ENCODE data around the gene NEK6. TPM values are rescaled to one million over a fixed set of nuclear protein-coding genes. Genes with fewer than 3 reads are reported as not detected.

Gene NEK6
- total RNA-seq, 1 donor from 2014 or later: 137 TPM

DNA sequence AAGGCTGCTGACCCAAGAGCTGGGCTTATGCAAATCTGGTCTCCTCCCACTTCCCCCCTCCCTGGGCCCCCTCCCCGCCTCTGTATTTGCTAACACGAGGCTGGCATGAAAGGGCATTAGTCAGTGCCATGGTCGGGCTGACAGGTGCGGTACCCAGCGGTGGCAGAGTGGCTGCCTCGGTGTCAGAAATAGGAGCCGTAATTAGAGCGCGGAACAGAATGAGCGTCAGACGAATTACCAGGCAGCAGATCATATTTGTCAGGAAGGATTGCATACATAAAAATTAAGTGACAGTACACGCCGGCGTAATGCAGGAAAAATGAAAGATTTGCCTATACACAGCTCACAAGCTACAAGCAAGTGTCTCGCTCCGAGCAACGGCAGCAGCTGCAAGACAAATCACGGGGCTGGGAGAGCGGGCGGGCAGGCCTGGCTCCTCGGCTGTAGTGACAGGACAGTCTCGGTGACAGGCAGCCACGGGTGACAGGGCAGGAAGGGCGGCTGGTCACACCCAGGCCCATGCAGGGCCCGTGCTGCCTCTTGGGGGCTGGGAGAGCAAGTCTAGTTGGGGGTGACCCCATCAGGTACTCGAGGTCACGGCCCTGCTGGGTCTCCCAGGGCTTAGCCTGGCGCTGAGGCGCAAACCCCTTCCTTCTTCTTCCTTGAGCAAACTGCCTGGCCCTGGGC is 72.4 kb downstream of the NEK6 start:
- ATAC-seq (no peak), DNase-seq (no peak)
- intact Hi-C loops (cut with DNase I): no loop called here
- Histone ChIP-seq H3K36me3 (peaks cover 83% of the 10 kb centered on the region), H3K27ac (no peak overlapping the region), H3K9me3 (no peaks in the 10 kb centered on the region), H3K27me3 (no peaks in the 10 kb centered on the region), H3K4me1 (no peaks in the 10 kb centered on the region), H3K4me3 (no peak overlapping the region)
- no peak for TF ChIP-seq CTCF (IDR thresholded peaks at IDR 0.05)

DNA sequence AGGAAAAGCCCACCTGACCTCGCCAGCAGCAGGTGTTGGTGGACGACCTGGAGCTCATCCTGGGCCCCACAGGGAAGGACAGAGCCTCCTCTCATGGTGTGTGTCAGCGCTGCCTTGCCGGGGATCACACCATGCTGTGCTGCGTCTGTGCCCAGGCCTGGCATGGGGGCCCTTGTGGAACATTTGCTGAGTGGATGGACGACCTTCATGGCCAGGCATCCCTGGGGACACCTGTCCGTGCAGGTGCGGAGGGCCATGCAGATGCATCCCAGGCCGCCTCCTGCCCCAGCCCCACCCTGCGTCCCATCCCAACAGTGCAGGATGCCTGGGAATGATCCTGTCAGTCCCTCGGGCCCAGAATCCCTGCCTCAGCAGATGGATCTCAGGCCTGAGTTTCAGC is 73.8 kb downstream of the NEK6 start:
- Histone ChIP-seq H3K4me3 (no peak overlapping the region), H3K4me1 (no peaks in the 10 kb centered on the region), H3K36me3 (peaks cover 74% of the 10 kb centered on the region), H3K27me3 (no peaks in the 10 kb centered on the region), H3K27ac (no peak overlapping the region), H3K9me3 (no peaks in the 10 kb centered on the region)
- no peak for ATAC-seq
- intact Hi-C loops (cut with DNase I): no loop called here
- TF ChIP-seq CTCF (IDR thresholded peaks at IDR 0.05): no peak
- no peak for DNase-seq

DNA sequence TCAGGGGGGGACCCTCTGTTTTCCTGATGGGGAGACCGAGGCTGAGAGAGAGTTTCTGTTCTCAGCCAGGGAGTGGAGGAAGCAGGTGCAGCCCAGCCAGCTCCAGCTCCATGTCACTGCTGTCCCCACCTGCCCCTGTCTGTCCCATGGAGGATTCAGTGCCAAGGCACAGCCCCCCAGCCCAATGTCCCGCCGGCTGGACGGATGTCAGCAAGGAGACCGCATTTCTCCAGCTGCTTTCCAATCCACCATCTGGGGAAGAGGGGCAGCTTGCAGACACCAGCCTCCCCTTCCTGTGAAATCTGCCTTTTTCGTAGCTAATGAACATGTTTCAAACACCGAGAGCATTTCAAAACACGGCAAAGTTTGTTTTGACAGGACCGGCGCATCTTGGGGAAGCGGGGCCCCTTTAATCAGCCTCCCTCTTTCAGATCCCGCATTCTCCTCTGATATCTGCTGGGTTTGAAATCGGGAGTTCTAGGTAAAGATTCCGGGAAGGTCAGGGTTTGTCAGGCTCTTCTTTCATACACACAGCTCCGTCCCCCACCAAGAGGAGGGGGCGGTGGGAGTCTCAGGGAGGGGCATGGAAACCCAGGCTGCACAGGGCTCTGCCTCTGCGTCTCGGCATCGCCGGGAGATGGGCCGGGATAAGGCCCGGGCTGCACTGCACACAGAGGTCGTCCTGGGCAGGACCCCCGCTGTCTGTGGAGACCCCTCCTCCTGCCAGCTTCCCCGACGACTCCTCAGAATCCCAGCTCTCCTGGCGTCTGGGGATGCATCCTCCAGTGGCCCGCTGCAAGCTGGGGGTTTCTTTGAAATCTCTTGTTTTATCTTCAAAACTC is 74.8 kb downstream of the NEK6 start:
- Histone ChIP-seq H3K9me3 (no peaks in the 10 kb centered on the region), H3K27ac (no peak overlapping the region), H3K4me3 (no peak overlapping the region), H3K27me3 (no peaks in the 10 kb centered on the region), H3K36me3 (peaks cover 72% of the 10 kb centered on the region), H3K4me1 (no peaks in the 10 kb centered on the region)
- intact Hi-C loops (cut with DNase I): no loop called here
- DNase-seq: no peak
- TF ChIP-seq CTCF (IDR thresholded peaks at IDR 0.05): no peak
- no peak for ATAC-seq

- DNase-seq (no peak), ATAC-seq (no peak)
- intact Hi-C loops (cut with DNase I): no loop called here
- TF ChIP-seq CTCF (IDR thresholded peaks at IDR 0.05): no peak
- H3K36me3 ChIP-seq: peaks cover 72% of the 10 kb centered on the region
- H3K4me3 ChIP-seq: no peak overlapping the region
- H3K9me3 ChIP-seq: no peaks in the 10 kb centered on the region
- H3K27me3 ChIP-seq: no peaks in the 10 kb centered on the region
- H3K4me1 ChIP-seq: no peaks in the 10 kb centered on the region
- H3K27ac ChIP-seq: no peak overlapping the region
Observed at GRCh38 chr9:124333203-124333579, 75.4 kb downstream of the NEK6 start.

GRCh38 chr9:124334568-124335319 is 77.0 kb downstream of the NEK6 start:
- no peaks in the 10 kb centered on the region for H3K27me3 ChIP-seq
- DNase-seq (no peak), ATAC-seq (peak; percentile 13)
- no peak overlapping the region for H3K4me3 ChIP-seq
- intact Hi-C loops (cut with DNase I): no loop called here
- no peak for TF ChIP-seq CTCF (IDR thresholded peaks at IDR 0.05)
- H3K9me3 ChIP-seq: no peaks in the 10 kb centered on the region
- no peak overlapping the region for H3K27ac ChIP-seq
- H3K36me3 ChIP-seq: peaks cover 68% of the 10 kb centered on the region
- no peaks in the 10 kb centered on the region for H3K4me1 ChIP-seq
